ENCODE data around the gene KCNQ5. TPM values are rescaled to one million over a fixed set of nuclear protein-coding genes. Genes with fewer than 3 reads are reported as not detected.

Gene KCNQ5
- total RNA-seq, 1 experiment from 2014 or later = not detected

- CTCF ChIA-PET = no interaction called here
- H3K4me1 ChIP-seq (ENCODE audit: control insufficient read depth in 1 of 2, insufficient read depth in 2 of 2, low read length in 2 of 2) = 0 out of 4 replicates have a peak, but pooled peaks cover 0 to 5% of the 10 kb centered on the region in 2 experiments
- H3K79me2 ChIP-seq (ENCODE audit: insufficient read depth, low read length) = no peaks in the 10 kb centered on the region
- no TSS peak for BruUV-seq (replicated peaks)
- peaks cover 17% of the 10 kb centered on the region for H3K27me3 ChIP-seq (ENCODE audit: insufficient read depth, low read length)
- intact Hi-C loops (cut with micrococcal nuclease) = no loop called here
- RAD21 ChIA-PET (ENCODE audit: low non-redundant PET in 1 of 2, low total read pairs in 2 of 2, uncharacterized antibody in 2 of 2, unreplicated experiment in 2 of 2) = no interaction called here
- ATAC-seq (no peak), DNase-seq (ENCODE audit: low read depth, low spot score) (no peak)
- POLR2A ChIA-PET = no interaction called here
- no peak overlapping the region for H3K4me2 ChIP-seq (ENCODE audit: low read length)
- H3K27ac ChIP-seq (ENCODE audit: low read depth, low read length) = no peak overlapping the region
- no peak overlapping the region for H3K9ac ChIP-seq (ENCODE audit: low read length)
- H3K9me3 ChIP-seq (ENCODE audit: control insufficient read depth in 1 of 2, insufficient read depth in 1 of 2, low read depth in 1 of 2, low read length in 2 of 2) = no peaks in the 10 kb centered on the region
- TF ChIP-seq FOSL1 (IDR thresholded peaks at IDR 0.05; ENCODE audit: low read depth) (no peak), CEBPB (IDR thresholded peaks at IDR 0.05; ENCODE audit: low read depth) (no peak), CTCF (IDR thresholded peaks at IDR 0.05 in 2 of 3, conservative IDR thresholded peaks at IDR 0.05 in 1 of 3; ENCODE audit: borderline replicate concordance in 1 of 3, insufficient read depth in 1 of 3, low read depth in 2 of 3, low read length in 2 of 3) (no peak), RAD21 (IDR thresholded peaks at IDR 0.05; ENCODE audit: low read depth) (no peak), POLR2A (IDR thresholded peaks at IDR 0.05; ENCODE audit: borderline replicate concordance, extremely low read depth, insufficient read depth, insufficient read length) (no peak), TCF7L2 (IDR thresholded peaks at IDR 0.05; ENCODE audit: borderline replicate concordance, extremely low read depth, insufficient read depth, insufficient read length) (no peak), SIN3A (IDR thresholded peaks at IDR 0.05; ENCODE audit: low read depth) (no peak), POLR2AphosphoS5 (IDR thresholded peaks at IDR 0.05; ENCODE audit: low read depth, low read length) (no peak), SRF (IDR thresholded peaks at IDR 0.05; ENCODE audit: low read depth) (no peak), ZBTB33 (IDR thresholded peaks at IDR 0.05; ENCODE audit: extremely low read depth, insufficient replicate concordance, low read length) (no peak), ELF1 (IDR thresholded peaks at IDR 0.05; ENCODE audit: borderline replicate concordance, low read depth) (no peak), EZH2 (IDR thresholded peaks at IDR 0.05) (no peak), ZFX (IDR thresholded peaks at IDR 0.05) (no peak), YY1 (IDR thresholded peaks at IDR 0.05; ENCODE audit: extremely low read depth, insufficient replicate concordance, low read depth, low read length) (no peak), JUND (IDR thresholded peaks at IDR 0.05) (no peak), EGR1 (IDR thresholded peaks at IDR 0.05; ENCODE audit: low read depth) (no peak)
- TF ChIP-seq, protein P1, sequence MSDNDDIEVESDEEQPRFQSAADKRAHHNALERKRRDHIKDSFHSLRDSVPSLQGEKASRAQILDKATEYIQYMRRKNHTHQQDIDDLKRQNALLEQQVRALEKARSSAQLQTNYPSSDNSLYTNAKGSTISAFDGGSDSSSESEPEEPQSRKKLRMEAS (IDR thresholded peaks at IDR 0.05) = no peak
- TF ChIP-seq, protein P2, sequence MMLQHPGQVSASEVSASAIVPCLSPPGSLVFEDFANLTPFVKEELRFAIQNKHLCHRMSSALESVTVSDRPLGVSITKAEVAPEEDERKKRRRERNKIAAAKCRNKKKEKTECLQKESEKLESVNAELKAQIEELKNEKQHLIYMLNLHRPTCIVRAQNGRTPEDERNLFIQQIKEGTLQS (IDR thresholded peaks at IDR 0.05) = no peak
- TF ChIP-seq, protein P3, sequence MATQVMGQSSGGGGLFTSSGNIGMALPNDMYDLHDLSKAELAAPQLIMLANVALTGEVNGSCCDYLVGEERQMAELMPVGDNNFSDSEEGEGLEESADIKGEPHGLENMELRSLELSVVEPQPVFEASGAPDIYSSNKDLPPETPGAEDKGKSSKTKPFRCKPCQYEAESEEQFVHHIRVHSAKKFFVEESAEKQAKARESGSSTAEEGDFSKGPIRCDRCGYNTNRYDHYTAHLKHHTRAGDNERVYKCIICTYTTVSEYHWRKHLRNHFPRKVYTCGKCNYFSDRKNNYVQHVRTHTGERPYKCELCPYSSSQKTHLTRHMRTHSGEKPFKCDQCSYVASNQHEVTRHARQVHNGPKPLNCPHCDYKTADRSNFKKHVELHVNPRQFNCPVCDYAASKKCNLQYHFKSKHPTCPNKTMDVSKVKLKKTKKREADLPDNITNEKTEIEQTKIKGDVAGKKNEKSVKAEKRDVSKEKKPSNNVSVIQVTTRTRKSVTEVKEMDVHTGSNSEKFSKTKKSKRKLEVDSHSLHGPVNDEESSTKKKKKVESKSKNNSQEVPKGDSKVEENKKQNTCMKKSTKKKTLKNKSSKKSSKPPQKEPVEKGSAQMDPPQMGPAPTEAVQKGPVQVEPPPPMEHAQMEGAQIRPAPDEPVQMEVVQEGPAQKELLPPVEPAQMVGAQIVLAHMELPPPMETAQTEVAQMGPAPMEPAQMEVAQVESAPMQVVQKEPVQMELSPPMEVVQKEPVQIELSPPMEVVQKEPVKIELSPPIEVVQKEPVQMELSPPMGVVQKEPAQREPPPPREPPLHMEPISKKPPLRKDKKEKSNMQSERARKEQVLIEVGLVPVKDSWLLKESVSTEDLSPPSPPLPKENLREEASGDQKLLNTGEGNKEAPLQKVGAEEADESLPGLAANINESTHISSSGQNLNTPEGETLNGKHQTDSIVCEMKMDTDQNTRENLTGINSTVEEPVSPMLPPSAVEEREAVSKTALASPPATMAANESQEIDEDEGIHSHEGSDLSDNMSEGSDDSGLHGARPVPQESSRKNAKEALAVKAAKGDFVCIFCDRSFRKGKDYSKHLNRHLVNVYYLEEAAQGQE (IDR thresholded peaks at IDR 0.05; ENCODE audit: low read depth) = no peak
- H3K4me3 ChIP-seq (replicated peaks in 1 of 2; ENCODE audit: low read depth in 1 of 2, low read length in 2 of 2) = no peak overlapping the region
- no peaks in the 10 kb centered on the region; the same call in 1 of the 2 replicates for H3K9me2 ChIP-seq (ENCODE audit: insufficient read depth)
- H3K36me3 ChIP-seq (ENCODE audit: control insufficient read depth in 1 of 2, insufficient read depth in 2 of 2, low read length in 2 of 2) = no peaks in the 10 kb centered on the region
- H2AFZ ChIP-seq (ENCODE audit: low read depth, low read length, poor library complexity, severe bottlenecking) = no peak overlapping the region
- H4K20me1 ChIP-seq (ENCODE audit: insufficient read depth) = no peaks in the 10 kb centered on the region
Measured at GRCh38 chr6:72954716-72955115, 332.9 kb downstream of the KCNQ5 start.

Measured in HCT116 (cell line).